HG02840 (cell line): ENCODE measurements around the gene MARS1.
"Not testable (repeated sequence)": the region's sequence is repeated elsewhere in the genome, so short reads cannot be mapped to it uniquely, and the experiment has no call there.

ENCODE experiments used
- ATAC-seq: cut with Tn5 transposase; IDR thresholded peaks from one replicate; pipeline ENCODE4 v1.9.1; 2021; ENCODE audit warnings: mild to moderate bottlenecking, moderate library complexity, moderate number of reproducible peaks; ENCODE audit not compliant: unreplicated experiment, low FRiP score

Gene MARS1

GRCh38 chr12:57487597-57488401 lies at the start of gene MARS1:
TSS of gene MARS1 (plus strand) at chr12:57488068. CDS start at chr12:57488091, 23 bp downstream.
- ATAC-seq, result peak; percentile 97

GRCh38 chr12:57438400-57438799 lies 49.5 kb upstream of the MARS1 start:
- no peak for ATAC-seq

GRCh38 chr12:57439762-57440266 lies 48.1 kb upstream of the MARS1 start:
- ATAC-seq, result no peak

- not testable (repeated sequence) for ATAC-seq
These were observed 46.5 kb upstream of the MARS1 start for GRCh38 chr12:57441393-57441792.

GRCh38 chr12:57441846-57442427 lies 45.9 kb upstream of the MARS1 start:
- no peak for ATAC-seq

- not testable (repeated sequence) for ATAC-seq
These were observed 43.5 kb upstream of the MARS1 start for GRCh38 chr12:57444337-57444736.

- ATAC-seq, result no peak
These were observed 43.1 kb upstream of the MARS1 start for GRCh38 chr12:57444744-57445143.

- ATAC-seq, result no peak
These were observed 41.4 kb upstream of the MARS1 start for GRCh38 chr12:57446292-57446960.

- no peak for ATAC-seq
These were observed 39.2 kb upstream of the MARS1 start for GRCh38 chr12:57448669-57449068.

GRCh38 chr12:57449375-57449774 lies 38.5 kb upstream of the MARS1 start:
- ATAC-seq, result no peak

- no peak for ATAC-seq
These were observed 37.8 kb upstream of the MARS1 start for GRCh38 chr12:57450057-57450456.

GRCh38 chr12:57451233-57451778 lies 36.6 kb upstream of the MARS1 start:
- no peak for ATAC-seq

- no peak for ATAC-seq
These were observed 35.5 kb upstream of the MARS1 start for GRCh38 chr12:57452181-57452936.

- no peak for ATAC-seq
These were observed 34.8 kb upstream of the MARS1 start for GRCh38 chr12:57452937-57453509.

- no peak for ATAC-seq
These were observed 33.7 kb upstream of the MARS1 start for GRCh38 chr12:57454213-57454565.

- no peak for ATAC-seq
These were observed 33.1 kb upstream of the MARS1 start, which contains the start of gene INHBE for GRCh38 chr12:57454566-57455373. TSS of gene INHBE (plus strand) at chr12:57455307. CDS start at chr12:57455537, 230 bp downstream.

GRCh38 chr12:57455374-57456144 lies 32.3 kb upstream of the MARS1 start:
- no peak for ATAC-seq

GRCh38 chr12:57456145-57456700 lies 31.6 kb upstream of the MARS1 start:
- no peak for ATAC-seq
